Measurements from ENCODE around the gene MID1.

MID1 gene

DNA sequence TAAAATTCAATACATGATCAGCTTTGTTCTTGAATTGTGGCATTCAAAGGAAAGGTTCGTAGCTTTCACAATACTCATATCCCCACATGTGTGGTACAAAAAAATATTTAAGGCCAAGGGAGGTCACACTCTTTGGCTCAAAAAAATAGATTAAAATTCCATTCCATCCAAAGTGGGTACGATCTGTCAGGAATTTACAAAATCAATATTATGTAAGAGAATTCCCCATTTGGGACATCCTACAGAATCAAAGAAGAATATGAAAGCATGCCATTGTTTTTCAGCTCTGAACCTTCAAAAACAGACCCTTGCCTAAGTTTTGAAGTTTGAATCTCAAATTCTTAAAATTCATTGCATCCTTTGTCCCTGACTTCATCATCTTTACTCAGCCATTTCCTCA, 85.8 kb downstream of the MID1 start:
- no peak for DNase-seq (ENCODE audit: low spot score)
- TF ChIP-seq, protein P1, sequence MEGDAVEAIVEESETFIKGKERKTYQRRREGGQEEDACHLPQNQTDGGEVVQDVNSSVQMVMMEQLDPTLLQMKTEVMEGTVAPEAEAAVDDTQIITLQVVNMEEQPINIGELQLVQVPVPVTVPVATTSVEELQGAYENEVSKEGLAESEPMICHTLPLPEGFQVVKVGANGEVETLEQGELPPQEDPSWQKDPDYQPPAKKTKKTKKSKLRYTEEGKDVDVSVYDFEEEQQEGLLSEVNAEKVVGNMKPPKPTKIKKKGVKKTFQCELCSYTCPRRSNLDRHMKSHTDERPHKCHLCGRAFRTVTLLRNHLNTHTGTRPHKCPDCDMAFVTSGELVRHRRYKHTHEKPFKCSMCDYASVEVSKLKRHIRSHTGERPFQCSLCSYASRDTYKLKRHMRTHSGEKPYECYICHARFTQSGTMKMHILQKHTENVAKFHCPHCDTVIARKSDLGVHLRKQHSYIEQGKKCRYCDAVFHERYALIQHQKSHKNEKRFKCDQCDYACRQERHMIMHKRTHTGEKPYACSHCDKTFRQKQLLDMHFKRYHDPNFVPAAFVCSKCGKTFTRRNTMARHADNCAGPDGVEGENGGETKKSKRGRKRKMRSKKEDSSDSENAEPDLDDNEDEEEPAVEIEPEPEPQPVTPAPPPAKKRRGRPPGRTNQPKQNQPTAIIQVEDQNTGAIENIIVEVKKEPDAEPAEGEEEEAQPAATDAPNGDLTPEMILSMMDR (IDR thresholded peaks at IDR 0.05; ENCODE audit: extremely low read depth, insufficient read depth, missing control alignments), result no peak
- in situ Hi-C loops (cut with MboI; ENCODE audit: low pct_unique_long_range_greater_than_20kb, low sequenced_read_pairs, unreplicated experiment), result no loop called here

DNA sequence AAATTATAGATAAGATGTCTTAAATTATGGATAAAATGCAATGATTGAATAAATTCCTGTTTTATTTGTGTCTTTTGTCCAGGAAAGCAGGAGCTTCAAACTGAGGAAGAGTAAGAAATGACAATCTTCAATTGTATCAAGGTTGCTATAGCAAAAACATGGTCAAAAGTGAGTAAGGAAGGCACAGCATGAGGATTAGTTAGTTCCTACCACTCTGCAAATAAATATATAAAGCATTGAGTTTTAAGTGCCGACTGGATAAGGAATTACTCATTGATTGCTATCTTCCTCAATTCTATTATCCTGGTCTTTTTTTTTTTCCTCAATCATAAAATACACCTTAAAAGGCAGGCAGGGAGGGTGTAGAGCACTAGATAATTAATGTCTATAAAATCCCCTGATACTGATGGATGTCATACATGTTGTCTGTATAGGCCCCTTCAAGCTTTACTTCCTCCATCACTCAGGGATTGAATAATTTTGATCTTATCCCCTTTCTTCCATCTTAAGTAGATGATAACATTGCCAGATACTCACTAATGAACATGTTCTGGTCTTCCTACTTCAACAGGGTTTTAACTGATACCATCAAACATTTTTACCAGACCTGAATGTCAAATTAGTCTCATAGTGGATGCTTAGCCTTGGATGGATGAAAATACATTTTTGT, 86.6 kb downstream of the MID1 start:
- DNase-seq (ENCODE audit: low spot score), result no peak
- in situ Hi-C loops (cut with MboI; ENCODE audit: low pct_unique_long_range_greater_than_20kb, low sequenced_read_pairs, unreplicated experiment), result no loop called here
- TF ChIP-seq, protein P1 (IDR thresholded peaks at IDR 0.05; ENCODE audit: extremely low read depth, insufficient read depth, missing control alignments), result no peak

DNA sequence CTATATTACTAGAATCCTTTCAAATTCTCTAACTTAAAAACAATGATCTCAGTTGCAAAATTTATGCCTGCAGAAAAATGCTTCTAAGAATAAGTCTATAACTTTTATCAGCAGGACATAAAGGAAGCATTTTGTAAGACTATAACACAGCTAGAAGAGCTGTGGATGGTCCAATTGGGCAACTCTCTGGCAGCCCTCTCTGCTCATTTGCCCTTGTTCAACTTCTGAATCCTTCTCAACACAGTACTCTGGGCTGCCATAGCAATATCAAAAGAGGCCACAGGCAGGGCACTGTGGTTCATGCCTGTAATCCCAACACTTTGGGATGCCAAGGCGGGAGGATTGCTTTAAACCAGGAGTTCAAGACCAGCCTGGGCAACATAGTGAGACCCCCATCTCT, 88.5 kb downstream of the MID1 start:
- TF ChIP-seq, protein P1 (IDR thresholded peaks at IDR 0.05; ENCODE audit: extremely low read depth, insufficient read depth, missing control alignments), result no peak
- DNase-seq (ENCODE audit: low spot score), result no peak
- in situ Hi-C loops (cut with MboI; ENCODE audit: low pct_unique_long_range_greater_than_20kb, low sequenced_read_pairs, unreplicated experiment), result no loop called here

DNA sequence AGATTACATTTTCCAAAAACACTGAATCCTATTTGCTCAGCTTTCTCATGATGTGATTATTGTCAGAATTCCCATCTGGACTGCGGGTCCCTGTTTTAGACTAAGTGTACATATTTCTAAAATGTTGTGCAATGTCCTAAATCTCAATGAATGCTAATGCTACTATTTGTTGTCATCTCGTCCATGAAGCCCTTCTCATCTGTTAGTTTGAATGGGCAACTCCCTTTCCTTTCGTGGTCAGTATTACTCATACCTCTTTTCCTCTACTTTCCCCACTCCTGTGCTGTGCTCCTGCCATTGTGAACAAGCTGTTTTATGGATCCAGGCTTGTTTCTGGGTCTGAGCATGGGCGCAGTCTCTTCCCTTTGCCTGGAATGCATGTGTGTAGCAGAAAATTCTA, 91.0 kb downstream of the MID1 start:
- DNase-seq (ENCODE audit: low spot score), result no peak
- TF ChIP-seq, protein P1 (IDR thresholded peaks at IDR 0.05; ENCODE audit: extremely low read depth, insufficient read depth, missing control alignments), result no peak

DNA sequence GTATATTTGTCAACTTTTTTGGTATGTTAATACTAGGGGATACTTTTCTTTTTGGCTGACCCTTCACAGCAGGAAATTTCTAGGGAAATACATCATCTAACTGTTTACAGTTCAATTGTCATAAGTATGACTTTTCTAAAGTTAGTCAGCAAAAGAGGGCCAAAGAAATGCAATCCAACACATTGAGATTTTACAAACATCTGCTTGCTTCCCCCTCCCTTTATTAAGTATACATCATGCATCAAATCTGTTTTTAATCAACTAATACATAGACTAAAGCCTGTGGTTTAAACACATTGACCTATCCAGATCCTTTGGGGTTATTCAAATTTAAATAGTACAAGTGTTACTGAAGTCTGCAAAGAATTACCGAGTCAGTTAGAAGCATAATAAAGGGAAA, 93.9 kb downstream of the MID1 start:
- in situ Hi-C loops (cut with MboI; ENCODE audit: low pct_unique_long_range_greater_than_20kb, low sequenced_read_pairs, unreplicated experiment), result no loop called here
- no peak for DNase-seq (ENCODE audit: low spot score)
- TF ChIP-seq, protein P1 (IDR thresholded peaks at IDR 0.05; ENCODE audit: extremely low read depth, insufficient read depth, missing control alignments), result no peak

More for the DNA sequence above, 91.0 kb downstream of the MID1 start:
- in situ Hi-C loops (cut with MboI; ENCODE audit: low pct_unique_long_range_greater_than_20kb, low sequenced_read_pairs, unreplicated experiment), result no loop called here

DNA sequence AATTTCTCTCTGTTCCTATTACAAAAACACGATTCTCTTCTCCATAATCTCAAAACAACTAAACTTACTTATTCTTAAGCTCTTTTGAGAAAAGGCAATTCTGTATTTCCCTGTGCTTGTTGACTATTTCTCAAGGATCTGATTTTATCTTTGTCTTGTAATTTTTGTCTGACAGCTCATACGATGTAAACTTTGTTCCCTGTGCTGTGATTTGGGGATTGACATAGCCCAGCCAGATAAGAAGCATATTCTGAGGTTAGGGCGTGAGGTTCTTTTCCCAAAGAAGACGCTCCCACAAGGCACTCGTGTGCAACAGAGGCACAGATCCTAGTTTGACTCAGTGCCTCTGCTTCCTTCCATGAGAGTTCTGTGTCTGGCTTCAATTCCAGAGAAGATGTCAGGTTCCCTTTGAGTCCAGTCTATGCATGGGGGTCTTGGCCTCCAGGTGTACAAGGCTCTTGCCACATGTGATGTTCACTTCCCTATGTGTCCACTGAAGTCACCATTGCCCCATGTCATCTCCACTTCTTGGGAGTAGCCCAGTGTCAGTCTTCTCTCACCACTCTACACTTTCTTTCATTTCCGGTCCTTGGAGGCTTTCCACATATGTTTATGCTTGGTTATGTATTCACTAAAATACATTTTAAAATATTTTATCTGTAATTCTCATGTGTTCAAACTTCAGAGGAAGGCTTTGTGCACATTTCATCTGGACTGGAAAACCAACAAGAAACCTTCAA, 94.8 kb downstream of the MID1 start:
- DNase-seq (ENCODE audit: low spot score), result no peak
- in situ Hi-C loops (cut with MboI; ENCODE audit: low pct_unique_long_range_greater_than_20kb, low sequenced_read_pairs, unreplicated experiment), result no loop called here
- TF ChIP-seq, protein P1 (IDR thresholded peaks at IDR 0.05; ENCODE audit: extremely low read depth, insufficient read depth, missing control alignments), result no peak

All from GM13977 (cell line).